Ecto neural progenitor cell (in vitro differentiated cells): ENCODE results near the gene CACNB2.

Experiments
- DNase-seq: peaks from one replicate; pipeline ENCODE4 v3.0.0-alpha.2; 2018; ENCODE audit warnings: low spot score

Gene CACNB2

GRCh38 chr10:18140149-18140956 lies at the start of gene CACNB2:
Gene CACNB2 (plus strand): TSS chr10:18140424.
- DNase-seq = peak; percentile 82

GRCh38 chr10:18094332-18094731 lies 45.9 kb upstream of the CACNB2 start:
- no peak for DNase-seq

GRCh38 chr10:18094793-18095192 lies 45.4 kb upstream of the CACNB2 start:
- DNase-seq = no peak

- DNase-seq = no peak
Observed at GRCh38 chr10:18097524-18097923, 42.7 kb upstream of the CACNB2 start.

- DNase-seq = no peak
Observed at GRCh38 chr10:18098201-18098600, 42.0 kb upstream of the CACNB2 start.

GRCh38 chr10:18099415-18099814 lies 40.8 kb upstream of the CACNB2 start:
- DNase-seq = no peak

GRCh38 chr10:18100669-18101068 lies 39.6 kb upstream of the CACNB2 start:
- no peak for DNase-seq

- no peak for DNase-seq
Observed at GRCh38 chr10:18102404-18102803, 37.8 kb upstream of the CACNB2 start.

- DNase-seq = peak; percentile 59
Observed at GRCh38 chr10:18104223-18104872, 35.9 kb upstream of the CACNB2 start.

- DNase-seq = no peak
Observed at GRCh38 chr10:18109341-18109870, 30.8 kb upstream of the CACNB2 start.

- no peak for DNase-seq
Observed at GRCh38 chr10:18113881-18114280, 26.3 kb upstream of the CACNB2 start.

GRCh38 chr10:18117276-18117675 lies 22.9 kb upstream of the CACNB2 start:
- DNase-seq = no peak

GRCh38 chr10:18122753-18123152 lies 17.5 kb upstream of the CACNB2 start:
- no peak for DNase-seq

GRCh38 chr10:18133046-18133445 lies 7.2 kb upstream of the CACNB2 start:
- no peak for DNase-seq

GRCh38 chr10:18134509-18134908 lies 5.7 kb upstream of the CACNB2 start:
- DNase-seq = no peak

GRCh38 chr10:18134921-18135320 lies 5.3 kb upstream of the CACNB2 start:
- DNase-seq = no peak

- DNase-seq = no peak
Observed at GRCh38 chr10:18136073-18136791, 4.0 kb upstream of the CACNB2 start.

- DNase-seq = no peak
Observed at GRCh38 chr10:18137111-18137510, 3.1 kb upstream of the CACNB2 start.

- peak; percentile 48 for DNase-seq
Observed at GRCh38 chr10:18140957-18141845, 977 bp downstream of the CACNB2 start.

GRCh38 chr10:18142151-18142550 lies 1.9 kb downstream of the CACNB2 start:
- no peak for DNase-seq

GRCh38 chr10:18144396-18144795 lies 4.2 kb downstream of the CACNB2 start:
- DNase-seq = no peak

- DNase-seq = no peak
Observed at GRCh38 chr10:18144928-18145327, 4.7 kb downstream of the CACNB2 start.
